Kidney (tissue), 14 donors: Measurements from ENCODE around the gene RGCC. TPM values are rescaled to one million over a fixed set of nuclear protein-coding genes. Genes with fewer than 3 reads are reported as not detected.
"Not testable (repeated sequence)": the region's sequence is repeated elsewhere in the genome, so short reads cannot be mapped to it uniquely, and the experiment has no call there.

Experiments
- DNase-seq, 5 donors: peaks; one replicate each; pipeline ENCODE4 v3.0.0-alpha.2; 2013 to 2020
- FAIRE-seq: peaks from 2 replicates; lab custom pipeline; 2012; peaks lifted over from hg19 to GRCh38; lab: Jason Lieb, UNC
- H3K27ac ChIP-seq, 2 donors: one replicate each; pipeline ENCODE4 v1.7.0; 2013; ENCODE audit warnings: low read depth in 2 of 2, low read length in 2 of 2, inconsistent platforms in 1 of 2
- H3K27me3 ChIP-seq: one replicate; pipeline ENCODE4 v1.7.1; 2013; ENCODE audit warnings: low read length, inconsistent platforms; ENCODE audit not compliant: control insufficient read depth, insufficient read depth
- H3K36me3 ChIP-seq, 3 donors: one replicate each; pipeline versions ENCODE4 v1.7.0 to v1.7.1; 2013; ENCODE audit warnings: low read length in 3 of 3, control low read depth in 1 of 3, inconsistent platforms in 1 of 3; ENCODE audit not compliant: insufficient read depth in 3 of 3, control insufficient read depth in 2 of 3
- H3K4me1 ChIP-seq, 3 donors: one replicate each; pipeline versions ENCODE4 v1.7.0 to v1.7.1; 2013; ENCODE audit warnings: low read length in 3 of 3, inconsistent platforms in 1 of 3, low read depth in 1 of 3; ENCODE audit not compliant: control insufficient read depth in 2 of 3, insufficient read depth in 2 of 3
- H3K4me3 ChIP-seq, 3 donors: one replicate each; pipeline versions ENCODE4 v1.7.0 to v1.8.1; 2013; ENCODE audit warnings: low read length in 3 of 3, control low read depth in 1 of 3, inconsistent platforms in 1 of 3
- H3K9ac ChIP-seq, 3 donors: one replicate each; pipeline versions ENCODE4 v1.7.0 to v1.7.1; 2013; ENCODE audit warnings: low read length in 3 of 3, control low read depth in 1 of 3, inconsistent platforms in 1 of 3
- H3K9me3 ChIP-seq, 3 donors: one replicate each; pipeline versions ENCODE4 v1.7.0 to v1.7.1; 2013; ENCODE audit warnings: low read length in 3 of 3, control low read depth in 1 of 3, inconsistent platforms in 1 of 3; ENCODE audit not compliant: control insufficient read depth in 2 of 3, insufficient read depth in 1 of 3
- CTCF ChIP-seq: IDR thresholded peaks from 3 replicates; pipeline ENCODE4 v1.5.1; 2012; ENCODE audit warnings: mild to moderate bottlenecking, moderate library complexity, borderline replicate concordance; ENCODE audit not compliant: insufficient read depth; ENCODE audit errors: extremely low read depth
- intact Hi-C: fragments of 100-400 bp; cut with DNase I; formaldehyde crosslinking; loops from one replicate; pipeline ENCODE4 v1.11.1; 2022
- polyA plus RNA-seq: library from polyadenylated mRNA; stranded (reverse); fragments of 350-450 nt; fragmentation: Illumina TruSeq; extraction: RNeasy Lipid Tissue Mini Kit (QIAGEN cat#74804); gene quantifications from one replicate; pipeline ENCODE4 v1.2.3, GENCODE V29; 2014; ENCODE audit warnings: low read depth, low replicate concordance; ENCODE audit not compliant: insufficient read depth
- total RNA-seq: library from RNA; stranded (reverse); fragmentation: NEBNext Ultra II Directional; extraction: Animal tissue kit (Norgen Biotek cat#: 25700); gene quantifications from one replicate; pipeline ENCODE4 v1.2.1, GENCODE V29; 2021
- donor health status: control.
- donor health status: control.
- donor health status: control.
- donor health status: control.
- donor health status: control.
- donor health status: DM: yes; HTN: yes; CAD: no.
- donor health status: Normal renal cell carcinoma (clear cell type).

Gene RGCC
- total and polyA plus RNA-seq, 2 donors from 2014 or later, result 12.9 to 40.9 TPM

GRCh38 chr13:41502673-41503072 is 45.3 kb downstream of the RGCC start:
- TF ChIP-seq CTCF, result no peak
- intact Hi-C loops, result no loop called here
- no peak overlapping the region for H3K27ac ChIP-seq
- no peak for DNase-seq
- H3K9me3 ChIP-seq, result no peaks in the 10 kb centered on the region
- no peak overlapping the region for H3K4me3 ChIP-seq
- no peaks in the 10 kb centered on the region for H3K36me3 ChIP-seq
- H3K4me1 ChIP-seq, result no peaks in the 10 kb centered on the region
- H3K9ac ChIP-seq, result no peak overlapping the region
- no peaks in the 10 kb centered on the region for H3K27me3 ChIP-seq
- no peak for FAIRE-seq

GRCh38 chr13:41503356-41503755 is 46.0 kb downstream of the RGCC start:
- no peaks in the 10 kb centered on the region for H3K27me3 ChIP-seq
- no peaks in the 10 kb centered on the region for H3K9me3 ChIP-seq
- no peak overlapping the region for H3K27ac ChIP-seq
- no peaks in the 10 kb centered on the region for H3K36me3 ChIP-seq
- no peak overlapping the region for H3K4me3 ChIP-seq
- FAIRE-seq, result no peak
- H3K4me1 ChIP-seq, result no peaks in the 10 kb centered on the region
- no peak for TF ChIP-seq CTCF
- DNase-seq, result no peak
- intact Hi-C loops, result no loop called here
- H3K9ac ChIP-seq, result no peak overlapping the region

GRCh38 chr13:41504657-41505056 is 47.3 kb downstream of the RGCC start:
- H3K4me3 ChIP-seq, H3K27ac ChIP-seq, H3K36me3 ChIP-seq, DNase-seq, H3K9me3 ChIP-seq, H3K4me1 ChIP-seq, FAIRE-seq, H3K9ac ChIP-seq, H3K27me3 ChIP-seq, intact Hi-C loops: not testable (repeated sequence)

- H3K4me3 ChIP-seq, result no peak overlapping the region
- H3K27ac ChIP-seq, result no peak overlapping the region
- H3K36me3 ChIP-seq, result no peaks in the 10 kb centered on the region
- no peak overlapping the region for H3K9ac ChIP-seq
- no peaks in the 10 kb centered on the region for H3K27me3 ChIP-seq
- no peak for TF ChIP-seq CTCF
- intact Hi-C loops, result no loop called here
- H3K4me1 ChIP-seq, result no peaks in the 10 kb centered on the region
- no peak for FAIRE-seq
- no peaks in the 10 kb centered on the region for H3K9me3 ChIP-seq
- no peak for DNase-seq
Measured at GRCh38 chr13:41505209-41505835, 48.0 kb downstream of the RGCC start.
